GM12872 (cell line): ENCODE results near the gene SFXN5.

Experiments
- CTCF ChIP-seq: IDR thresholded peaks from 3 replicates; pipeline ENCODE4 v1.5.1; 2011; ENCODE audit warnings: low read depth, mild to moderate bottlenecking, low read length, moderate library complexity; ENCODE audit not compliant: insufficient read depth

SFXN5 gene

GRCh38 chr2:72933646-72934151 is 137.8 kb downstream of the SFXN5 start:
- TF ChIP-seq CTCF, result no peak

GRCh38 chr2:72933207-72933606 is 138.3 kb downstream of the SFXN5 start:
- TF ChIP-seq CTCF, result no peak

GRCh38 chr2:72932805-72933204 is 138.7 kb downstream of the SFXN5 start:
- TF ChIP-seq CTCF, result no peak

- no peak for TF ChIP-seq CTCF
These were observed 139.3 kb downstream of the SFXN5 start for GRCh38 chr2:72932045-72932740.

- no peak for TF ChIP-seq CTCF
These were observed 140.1 kb downstream of the SFXN5 start for GRCh38 chr2:72931280-72931910.

GRCh38 chr2:72929010-72929409 is 142.5 kb downstream of the SFXN5 start:
- TF ChIP-seq CTCF, result no peak

- no peak for TF ChIP-seq CTCF
These were observed 143.6 kb downstream of the SFXN5 start for GRCh38 chr2:72927619-72928550.
